ENCODE measurements around the gene DNAJB13.

Gene DNAJB13

DNA sequence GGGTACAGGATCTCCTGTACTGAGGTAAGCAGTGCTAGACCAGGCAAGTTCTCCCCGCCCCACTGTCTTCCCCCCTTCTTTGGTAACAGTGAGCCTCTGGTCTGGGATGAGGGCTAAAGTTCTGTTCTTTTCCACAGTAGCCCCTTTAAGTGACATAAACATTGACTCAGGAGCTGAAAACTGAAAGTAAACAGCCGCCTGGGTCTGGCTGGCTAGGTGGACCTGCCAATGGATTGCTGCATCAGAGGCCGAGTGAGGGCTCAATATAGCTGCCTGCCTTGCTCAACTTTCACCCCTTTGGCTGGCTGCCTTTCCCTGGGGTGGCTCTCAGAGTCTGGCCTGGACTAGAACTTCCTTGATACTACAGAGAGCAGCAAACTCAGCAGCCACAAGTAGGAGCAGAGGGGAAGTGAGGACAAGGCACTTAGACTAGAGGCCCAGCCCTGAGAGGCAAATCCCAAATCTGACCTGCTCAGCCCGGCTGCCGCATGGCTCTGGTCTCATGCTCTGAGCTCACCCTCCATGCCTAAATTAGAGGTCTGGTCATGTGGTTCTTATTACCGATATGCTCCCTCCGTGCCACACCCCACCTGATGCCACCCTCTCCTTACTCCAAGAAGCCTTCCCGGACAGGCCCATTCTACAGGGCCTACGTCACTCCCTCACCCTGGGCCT, 67.6 kb downstream of the DNAJB13 start:
- DNase-seq: peak; percentile 40

GRCh38 chr11:74019104-74019738, 68.4 kb downstream of the DNAJB13 start:
- no peak for DNase-seq

- DNase-seq: no peak
Measured at GRCh38 chr11:74019860-74020259, 69.0 kb downstream of the DNAJB13 start.
